ENCODE data around the gene SOAT1. TPM values are rescaled to one million over a fixed set of nuclear protein-coding genes. Genes with fewer than 3 reads are reported as not detected.

Gene SOAT1
- total RNA-seq, 1 donor, result 7.5 TPM

DNA sequence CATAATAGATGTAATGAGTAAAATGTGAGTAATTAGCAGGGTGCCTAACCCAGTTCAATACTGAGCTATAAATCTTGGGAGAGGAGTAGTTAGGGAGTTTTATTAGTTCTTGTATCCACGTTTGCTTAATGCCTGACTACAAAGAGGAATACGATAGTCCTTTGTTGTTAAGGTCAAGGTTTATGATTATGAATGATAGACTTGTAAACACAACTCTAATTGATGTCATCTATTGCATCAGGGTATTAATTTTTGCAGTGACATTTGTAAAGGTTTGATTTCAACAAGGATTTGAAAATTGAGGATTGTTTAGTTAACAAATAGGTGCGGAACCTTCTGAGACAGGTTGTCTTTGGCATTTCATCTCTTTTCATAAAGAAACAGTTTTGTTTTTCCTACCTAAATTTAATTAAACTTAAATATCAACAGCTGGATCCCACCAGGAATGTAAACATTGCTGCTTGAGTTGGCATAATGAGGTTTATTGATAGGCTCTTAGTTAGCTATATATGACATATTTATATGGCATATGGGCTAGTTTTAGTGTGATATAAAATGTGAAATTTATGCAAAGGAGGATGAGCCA is 9.7 kb downstream of the SOAT1 start:
- DNase-seq (ENCODE audit: low read depth in 2 of 3, low spot score in 2 of 3), result no peak

DNA sequence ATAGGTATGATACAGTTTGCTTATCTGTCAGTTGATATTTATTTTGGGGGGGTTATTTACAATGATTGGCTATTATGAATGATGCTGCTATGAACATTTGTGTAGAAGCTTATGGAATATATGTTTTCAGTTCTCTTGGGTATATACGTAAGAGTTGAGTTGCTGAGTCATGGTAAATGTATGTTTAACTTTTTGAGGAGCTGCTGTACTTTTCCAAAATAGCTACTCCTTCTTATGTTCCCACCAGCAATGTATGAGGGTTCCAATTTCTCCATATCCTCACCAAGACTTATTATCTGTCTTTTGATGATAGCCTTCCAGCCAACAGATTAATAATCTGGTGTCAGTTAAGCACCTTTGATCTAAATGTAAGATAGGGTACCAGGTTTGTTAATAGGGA is 11.9 kb downstream of the SOAT1 start:
- DNase-seq (ENCODE audit: low read depth in 2 of 3, low spot score in 2 of 3), result no peak

DNA sequence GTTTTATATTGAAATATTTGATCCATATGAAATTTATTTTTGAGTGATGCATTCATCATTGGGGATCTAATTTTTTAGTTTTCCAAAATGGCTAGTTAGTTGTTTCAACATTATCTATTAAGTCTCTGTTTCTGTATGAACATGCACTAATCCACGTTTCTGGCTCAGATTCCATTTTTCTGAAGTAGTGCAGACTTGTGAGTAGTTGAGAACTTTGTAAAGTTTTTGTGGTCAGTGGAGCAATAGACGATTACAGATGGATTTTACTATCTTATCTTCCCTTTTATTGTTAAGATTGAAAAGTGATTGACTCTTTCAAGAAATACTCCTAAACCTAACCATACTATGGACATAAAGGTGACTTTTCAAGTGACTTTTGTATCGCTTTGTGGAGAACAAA is 16.7 kb downstream of the SOAT1 start:
- no peak for DNase-seq (ENCODE audit: low read depth in 2 of 3, low spot score in 2 of 3)

DNA sequence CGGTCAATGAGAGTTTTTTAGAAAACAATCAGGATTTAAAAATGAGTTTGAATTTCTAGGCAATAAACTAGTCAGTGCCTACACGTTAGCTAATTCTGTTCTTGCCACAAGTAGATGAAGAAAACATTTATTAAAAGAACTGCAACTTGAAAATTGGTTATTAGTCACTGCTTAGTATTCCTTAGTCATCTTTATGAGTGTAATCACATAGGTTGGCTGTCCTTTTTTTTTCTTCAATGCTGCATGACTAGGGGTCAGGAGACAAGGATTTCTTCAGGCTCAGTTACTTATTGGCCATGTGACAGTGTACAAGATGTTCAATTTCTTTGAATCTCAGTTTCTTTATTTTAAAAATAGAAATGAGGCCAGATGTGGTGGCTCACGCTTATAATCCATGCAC is 17.1 kb downstream of the SOAT1 start:
- no peak for DNase-seq (ENCODE audit: low read depth in 2 of 3, low spot score in 2 of 3)

DNA sequence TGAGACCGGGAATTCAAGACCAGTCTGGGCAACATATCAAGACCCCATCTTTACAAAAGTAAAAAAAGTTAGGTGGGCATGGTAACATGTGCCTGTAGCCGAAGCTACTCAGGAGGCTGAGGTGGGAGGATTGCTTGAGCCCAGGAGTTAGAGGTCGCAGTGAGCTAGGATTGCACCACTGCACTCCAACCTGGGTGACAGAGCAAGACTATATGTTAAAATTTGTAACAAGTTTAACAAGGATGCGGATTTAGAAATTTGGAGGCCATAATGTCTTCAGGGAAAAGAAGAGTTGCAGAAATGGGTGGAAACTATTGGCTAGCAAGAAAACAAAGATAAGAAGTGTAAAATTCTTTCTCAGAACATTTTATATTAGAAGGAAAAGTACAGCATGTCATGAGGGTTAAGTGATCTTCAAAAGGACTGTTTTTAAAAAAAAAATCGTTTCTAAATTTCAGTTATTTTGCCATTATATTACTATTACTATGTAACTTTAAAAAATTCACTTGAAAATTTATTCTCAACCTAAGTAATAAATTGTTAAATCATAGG is 17.6 kb downstream of the SOAT1 start:
- no peak for DNase-seq (ENCODE audit: low read depth in 2 of 3, low spot score in 2 of 3)

DNA sequence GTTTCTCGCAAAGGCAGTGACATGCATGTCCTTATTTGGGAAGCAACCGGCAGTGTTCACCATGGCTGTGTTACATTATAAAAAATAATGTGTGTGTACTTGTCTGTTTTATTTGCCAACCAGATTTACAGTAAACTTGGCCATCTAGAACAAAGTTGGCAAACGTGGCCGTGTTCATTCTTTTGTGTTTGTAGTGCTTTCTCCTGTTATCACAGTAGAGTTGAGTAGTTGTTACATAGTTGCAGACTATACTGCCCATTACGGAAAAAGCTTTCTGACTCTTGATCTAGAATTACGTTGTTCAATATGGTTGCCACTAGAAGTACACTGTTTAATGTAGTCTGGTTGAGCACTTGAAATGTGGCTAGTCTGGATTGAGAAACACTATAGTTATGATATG is 19.4 kb downstream of the SOAT1 start:
- no peak for DNase-seq (ENCODE audit: low read depth in 2 of 3, low spot score in 2 of 3)

DNA sequence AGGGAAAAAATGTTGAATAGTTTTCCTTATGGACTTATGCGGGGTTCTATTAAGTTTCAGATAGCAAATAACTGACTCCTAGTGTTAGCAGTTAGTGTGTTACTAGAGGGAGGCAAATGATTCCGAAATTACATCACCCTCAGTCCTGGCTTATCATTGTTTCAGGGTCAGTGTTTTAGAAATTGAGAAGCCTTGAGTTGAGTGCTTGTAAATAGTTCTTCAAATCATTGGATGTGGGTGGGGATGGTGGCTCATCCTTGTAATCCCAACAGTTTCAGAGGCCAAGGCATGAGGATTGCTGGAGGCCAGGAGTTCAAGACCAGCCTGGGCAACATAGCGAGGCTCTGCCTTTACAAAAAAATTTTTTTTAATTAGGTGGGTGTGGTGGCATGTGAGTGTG is 21.3 kb downstream of the SOAT1 start:
- no peak for DNase-seq (ENCODE audit: low read depth in 2 of 3, low spot score in 2 of 3)

DNA sequence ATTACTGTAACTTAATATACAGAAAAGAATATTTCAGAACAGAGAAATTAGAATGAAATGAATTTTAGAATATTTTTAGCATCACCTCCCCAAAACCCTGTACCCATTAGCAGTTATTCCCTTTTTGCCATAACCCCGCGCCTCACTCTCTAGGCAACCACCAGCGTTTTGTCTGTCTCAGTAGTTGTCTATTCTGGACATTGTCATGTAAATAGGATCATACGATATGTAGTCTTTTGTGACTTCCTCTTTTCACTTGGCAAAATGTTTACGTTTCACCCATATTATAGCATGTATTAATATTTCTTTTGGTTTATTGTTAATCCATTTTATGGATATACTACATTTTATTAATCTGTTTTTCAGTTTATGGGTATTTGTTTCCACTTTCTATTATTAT is 24.9 kb downstream of the SOAT1 start:
- no peak for DNase-seq (ENCODE audit: low read depth in 2 of 3, low spot score in 2 of 3)

DNA sequence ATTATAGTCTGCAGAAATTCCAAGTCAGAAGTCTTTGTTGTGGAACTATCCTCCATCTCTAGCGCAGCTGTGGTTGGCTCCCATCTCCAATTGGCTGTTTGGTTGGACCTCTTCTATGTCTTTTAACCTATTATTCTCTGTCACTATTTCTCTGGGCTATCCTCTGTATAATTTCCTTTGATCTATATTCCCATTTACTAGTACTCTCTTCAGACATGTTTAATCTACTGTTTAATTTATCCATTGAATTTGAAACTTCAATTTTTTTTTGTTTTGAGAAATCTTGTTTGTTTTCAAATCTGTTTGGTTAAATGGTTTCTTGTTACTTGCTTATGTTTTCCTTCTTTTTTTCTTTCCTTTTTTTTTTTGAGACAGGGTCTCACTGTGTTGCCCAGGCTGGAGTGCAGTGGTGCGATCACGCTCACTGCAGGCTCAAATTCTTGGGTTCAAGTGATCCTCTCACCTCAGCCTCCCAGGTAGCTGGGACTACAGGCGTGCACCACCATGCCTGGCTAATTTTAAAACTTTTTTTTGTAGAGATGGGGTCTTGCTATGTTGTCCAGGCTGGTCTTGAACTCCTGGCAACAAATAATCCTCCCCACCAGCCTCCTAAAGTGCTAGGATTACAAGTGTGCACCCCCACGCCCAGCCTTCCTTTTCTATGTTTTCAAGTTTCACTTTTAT is 28.1 kb downstream of the SOAT1 start:
- no peak for DNase-seq (ENCODE audit: low read depth in 2 of 3, low spot score in 2 of 3)

DNA sequence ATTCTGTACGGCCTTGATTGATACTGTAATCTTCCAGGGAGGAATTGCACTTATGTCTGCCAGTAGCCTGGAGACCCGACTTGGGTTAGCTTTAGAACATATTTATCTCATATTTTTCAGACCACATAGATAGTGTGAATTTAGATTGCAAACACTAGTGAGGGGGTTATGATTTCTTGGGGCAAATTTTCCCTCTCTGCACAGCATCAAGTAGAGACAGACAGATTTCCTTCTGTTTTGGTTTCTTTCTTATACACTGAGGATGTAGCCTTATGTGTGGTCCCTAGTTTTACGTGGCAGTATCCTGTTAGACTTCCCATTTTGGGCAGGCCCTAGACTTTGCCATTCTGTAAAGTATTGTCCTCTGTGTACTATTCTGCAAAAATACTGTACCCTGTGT is 29.0 kb downstream of the SOAT1 start:
- no peak for DNase-seq (ENCODE audit: low read depth in 2 of 3, low spot score in 2 of 3)

DNA sequence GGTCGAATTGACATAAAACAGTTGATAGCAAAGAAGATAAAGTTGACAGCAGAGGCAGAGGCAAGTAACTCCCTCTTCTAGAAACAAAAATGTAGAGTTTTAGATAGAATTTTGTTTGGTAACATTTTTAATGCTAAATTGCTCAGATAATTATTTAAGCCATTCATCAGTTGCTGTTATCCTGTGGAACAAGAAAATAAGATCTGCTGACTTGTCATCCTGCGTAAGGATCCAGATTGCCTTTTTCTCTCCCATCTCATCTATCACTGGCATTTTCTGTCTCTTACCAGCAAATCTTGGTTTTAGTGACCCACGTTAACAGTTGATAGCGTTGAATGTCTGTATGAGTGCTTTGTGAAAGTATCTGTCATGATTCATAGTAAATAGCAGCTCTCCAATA is 29.8 kb downstream of the SOAT1 start:
- no peak for DNase-seq (ENCODE audit: low read depth in 2 of 3, low spot score in 2 of 3)

DNA sequence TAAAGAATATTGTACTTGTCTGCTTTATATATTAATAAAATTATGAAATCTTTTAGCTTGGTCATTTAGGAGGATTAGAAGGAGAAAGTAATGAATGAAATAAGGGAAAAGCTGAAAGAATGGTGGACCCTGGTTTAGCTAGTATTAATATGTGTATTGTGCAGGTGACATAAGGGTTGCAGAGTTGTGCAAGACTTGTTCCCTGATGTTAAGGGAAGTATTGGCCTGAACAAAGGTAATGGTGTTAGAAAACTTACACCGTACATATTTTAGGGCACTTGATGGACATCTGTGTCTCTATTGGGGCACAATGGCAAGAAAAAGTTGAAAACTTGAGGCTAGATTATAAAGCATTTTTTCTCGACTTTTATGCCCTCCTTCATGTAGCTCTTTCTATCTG is 32.2 kb downstream of the SOAT1 start:
- DNase-seq (ENCODE audit: low read depth in 2 of 3, low spot score in 2 of 3), result no peak

DNA sequence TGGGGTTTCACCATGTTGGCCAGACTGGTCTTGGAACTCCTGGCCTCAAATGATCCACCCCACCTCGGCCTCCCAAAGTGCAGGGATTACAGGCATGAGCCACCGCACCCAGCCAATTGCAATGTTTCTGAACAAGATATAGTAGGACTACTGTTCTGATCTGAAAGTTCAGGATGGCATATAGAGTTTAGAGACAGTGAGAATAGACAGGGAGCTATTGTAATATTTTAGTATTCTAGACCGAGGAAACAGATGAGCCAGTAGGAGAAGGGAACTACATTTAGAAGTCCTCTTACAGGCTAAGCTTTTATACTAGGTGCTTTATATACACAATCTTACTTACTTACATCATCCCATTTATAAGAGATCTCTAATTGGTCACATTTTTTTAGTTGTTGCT is 33.1 kb downstream of the SOAT1 start:
- DNase-seq (ENCODE audit: low read depth in 2 of 3, low spot score in 2 of 3), result no peak

DNA sequence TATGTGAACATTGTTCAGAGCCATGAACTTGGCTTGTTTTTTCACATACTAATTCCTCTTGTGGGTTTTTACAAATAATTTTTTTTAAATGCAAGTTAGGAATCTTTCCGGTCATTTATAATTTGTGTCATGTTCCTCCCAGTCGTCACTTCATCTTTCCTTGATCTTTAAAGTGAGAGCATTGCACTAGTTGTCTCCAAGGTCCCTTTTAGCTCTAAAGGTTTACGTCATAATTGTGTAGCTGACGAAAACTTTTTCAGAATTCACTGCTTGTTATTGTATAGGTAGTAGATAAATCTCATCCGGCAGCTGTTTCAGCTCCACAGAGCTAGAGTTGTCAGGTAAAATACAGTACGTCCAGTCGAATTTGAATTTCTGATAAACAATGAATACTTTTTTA is 33.6 kb downstream of the SOAT1 start:
- DNase-seq (ENCODE audit: low read depth in 2 of 3, low spot score in 2 of 3), result no peak

DNA sequence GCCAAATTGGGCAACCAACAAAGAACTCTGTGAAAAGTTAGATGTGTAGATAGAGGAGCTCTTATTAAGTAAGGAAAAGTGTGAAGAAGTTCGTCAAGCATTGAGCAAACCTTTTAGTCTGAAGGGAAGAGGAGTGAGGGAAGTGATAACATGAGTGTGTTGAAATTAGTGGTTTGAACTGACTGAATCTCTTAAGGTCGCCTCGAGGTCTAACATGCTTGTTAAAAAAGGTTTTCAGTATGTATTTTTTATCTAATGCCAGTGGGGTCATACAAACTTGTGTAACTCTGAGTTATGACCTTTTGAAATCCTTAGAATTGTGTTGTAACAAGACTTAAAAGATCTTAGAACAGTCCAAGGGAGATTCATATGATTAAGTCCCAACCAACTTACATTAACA is 34.1 kb downstream of the SOAT1 start:
- DNase-seq (ENCODE audit: low read depth in 2 of 3, low spot score in 2 of 3), result no peak

DNA sequence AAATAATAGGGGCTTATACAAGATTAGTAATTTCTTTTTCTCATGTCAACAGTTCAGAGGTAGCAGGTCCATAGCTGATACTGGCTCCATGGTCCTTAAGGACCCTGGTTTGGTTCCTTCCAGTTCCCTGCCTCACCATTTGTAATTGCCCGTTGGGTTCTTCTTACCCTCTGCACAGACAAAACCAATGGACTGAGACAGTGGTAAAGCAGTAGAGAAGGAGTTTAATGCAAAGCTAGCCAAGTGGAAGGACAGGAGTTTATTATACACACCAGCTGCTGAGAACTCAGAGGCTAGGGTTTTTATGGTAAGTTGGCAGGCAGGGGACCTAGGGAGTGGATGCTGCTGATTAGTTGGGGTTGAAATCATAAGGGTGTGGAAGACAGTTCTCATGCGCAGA is 36.3 kb downstream of the SOAT1 start:
- no peak for DNase-seq (ENCODE audit: low read depth in 2 of 3, low spot score in 2 of 3)

DNA sequence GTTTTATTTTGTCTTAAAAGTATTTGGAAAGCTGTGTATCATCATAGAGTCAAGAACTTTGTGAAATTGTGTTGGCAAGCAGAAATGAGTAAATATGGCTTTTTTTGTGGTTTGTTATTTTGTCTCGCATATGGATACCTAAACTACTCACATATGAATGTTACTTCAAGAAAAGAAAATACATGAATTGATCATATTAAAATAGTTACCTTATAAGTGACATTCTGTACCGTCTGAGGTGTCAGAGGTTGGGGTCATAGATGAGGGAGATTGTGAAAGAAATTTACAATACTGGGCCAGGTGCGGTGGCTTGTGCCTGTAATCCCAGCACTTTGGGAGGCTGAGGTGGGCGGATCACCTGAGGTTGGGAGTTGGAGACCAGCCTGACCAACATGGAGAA is 40.8 kb downstream of the SOAT1 start:
- no peak for DNase-seq (ENCODE audit: low read depth in 2 of 3, low spot score in 2 of 3)

DNA sequence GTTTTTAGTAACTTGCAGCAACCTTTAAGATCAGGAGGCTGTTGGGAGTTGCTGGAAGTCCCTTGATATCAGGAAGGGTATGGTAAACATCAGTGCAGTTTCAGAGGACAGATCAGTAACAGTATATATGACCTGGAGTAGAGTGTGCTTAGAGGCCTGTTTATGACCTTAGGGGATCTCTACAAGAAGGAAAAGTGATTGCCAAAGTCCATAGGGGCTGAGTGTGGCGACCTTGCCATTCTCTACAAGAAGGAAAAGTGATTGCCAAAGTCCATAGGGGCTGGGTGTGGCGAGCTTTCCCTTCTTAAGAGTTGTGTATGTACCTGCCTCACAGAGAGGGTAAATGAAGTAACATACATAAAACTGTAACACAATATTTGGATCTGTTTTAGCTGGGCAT is 43.7 kb downstream of the SOAT1 start:
- no peak for DNase-seq (ENCODE audit: low read depth in 2 of 3, low spot score in 2 of 3)

DNA sequence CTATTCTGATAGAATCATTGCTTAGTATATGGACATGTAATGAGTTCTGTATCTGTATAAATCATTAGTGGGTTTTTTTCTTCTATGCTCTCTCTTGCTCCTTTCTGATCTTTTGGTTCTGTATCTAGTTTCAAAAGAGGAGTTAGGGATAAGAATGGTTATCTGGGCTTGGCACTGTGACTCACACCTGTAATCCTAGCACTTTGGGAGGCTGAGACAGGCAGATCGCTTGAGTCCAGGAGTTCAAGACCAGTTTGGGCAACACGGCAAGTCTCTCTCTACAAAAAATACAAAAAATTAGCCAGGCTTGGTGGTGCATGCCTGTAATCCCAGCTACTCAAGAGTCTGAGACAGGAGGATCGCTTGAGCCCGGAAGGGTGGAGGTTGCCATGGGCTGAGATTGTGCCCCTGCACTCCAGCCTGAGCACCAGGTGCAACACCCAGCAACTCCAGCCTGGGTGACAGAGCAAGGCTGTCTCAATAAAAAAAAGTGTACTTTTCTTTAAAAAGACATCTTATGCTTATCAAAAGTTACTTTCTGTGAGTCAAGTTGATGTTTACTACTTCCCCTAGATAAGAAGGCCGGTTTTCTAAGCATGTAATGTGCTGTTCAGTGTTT is 44.5 kb downstream of the SOAT1 start:
- DNase-seq (ENCODE audit: low read depth in 2 of 3, low spot score in 2 of 3), result no peak

DNA sequence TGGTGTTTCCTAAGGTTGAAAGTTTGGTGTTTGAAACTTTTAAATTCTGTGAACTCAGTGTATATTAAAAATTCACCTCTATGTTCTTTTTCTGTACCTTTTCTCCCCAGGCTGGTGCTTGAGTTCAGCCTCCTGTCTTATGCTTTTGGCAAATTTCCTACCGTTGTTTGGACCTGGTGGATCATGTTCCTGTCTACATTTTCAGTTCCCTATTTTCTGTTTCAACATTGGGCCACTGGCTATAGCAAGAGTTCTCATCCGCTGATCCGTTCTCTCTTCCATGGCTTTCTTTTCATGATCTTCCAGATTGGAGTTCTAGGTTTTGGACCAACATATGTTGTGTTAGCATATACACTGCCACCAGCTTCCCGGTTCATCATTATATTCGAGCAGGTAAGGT is 47.3 kb downstream of the SOAT1 start:
- DNase-seq (ENCODE audit: low read depth in 2 of 3, low spot score in 2 of 3), result no peak

DNA sequence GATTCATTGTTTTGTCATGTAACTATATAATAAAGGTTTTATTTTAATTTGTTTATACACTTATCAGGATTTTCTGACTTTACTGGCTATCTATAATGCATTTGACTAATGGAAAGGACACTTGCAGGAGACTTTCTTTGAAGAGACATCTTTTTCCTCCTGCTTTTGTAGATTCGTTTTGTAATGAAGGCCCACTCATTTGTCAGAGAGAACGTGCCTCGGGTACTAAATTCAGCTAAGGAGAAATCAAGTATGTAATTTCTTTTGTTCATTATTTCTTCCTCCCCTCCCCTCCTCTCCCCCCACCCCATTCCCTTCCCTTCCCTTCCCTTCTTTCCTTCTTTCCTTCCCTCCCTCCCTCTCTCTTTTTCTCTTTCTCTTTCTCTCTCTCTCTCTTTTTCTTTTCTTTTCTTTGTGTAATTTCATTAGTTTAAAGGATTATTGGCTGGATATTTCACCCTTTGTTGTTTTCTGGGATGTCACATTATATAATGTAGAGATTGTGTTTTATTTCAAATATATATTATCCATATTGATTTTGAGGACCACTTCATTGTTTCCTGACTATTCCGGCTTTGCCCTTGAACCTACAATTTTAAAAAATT is 48.4 kb downstream of the SOAT1 start:
- no peak for DNase-seq (ENCODE audit: low read depth in 2 of 3, low spot score in 2 of 3)

All from hematopoietic multipotent progenitor cell (in vitro differentiated cells).